B cell (primary cell): ENCODE results near the gene ZNHIT3.

Experiments
- CTCF ChIP-seq: fragments of 200-600 bp; IDR thresholded peaks from one replicate; pipeline ENCODE4 v1.8.0; 2022; ENCODE audit warnings: antibody characterized with exemption, mild to moderate bottlenecking
- EZH2 ChIP-seq: IDR thresholded peaks from 2 replicates; pipeline ENCODE4 v1.6.1; 2012; ENCODE audit warnings: borderline replicate concordance, low read depth, mild to moderate bottlenecking, moderate library complexity, low read length; ENCODE audit not compliant: insufficient read depth, poor library complexity, severe bottlenecking

- TF ChIP-seq EZH2 (no peak), CTCF (no peak)
These were observed 28.4 kb downstream of the ZNHIT3 start for GRCh38 chr17:36514856-36515255.
